Measurements from ENCODE around the gene OR5P2.
"Not testable (repeated sequence)": the region's sequence is repeated elsewhere in the genome, so short reads cannot be mapped to it uniquely, and the experiment has no call there.

OR5P2 gene

GRCh38 chr11:7796842-7797241 lies at the start of gene OR5P2:
Gene OR5P2 (minus strand): TSS chr11:7796942. CDS start chr11:7796942, 0 bp downstream.
- no peak for DNase-seq

GRCh38 chr11:7846003-7846402 lies 49.3 kb upstream of the OR5P2 start:
- no peak for DNase-seq

DNA sequence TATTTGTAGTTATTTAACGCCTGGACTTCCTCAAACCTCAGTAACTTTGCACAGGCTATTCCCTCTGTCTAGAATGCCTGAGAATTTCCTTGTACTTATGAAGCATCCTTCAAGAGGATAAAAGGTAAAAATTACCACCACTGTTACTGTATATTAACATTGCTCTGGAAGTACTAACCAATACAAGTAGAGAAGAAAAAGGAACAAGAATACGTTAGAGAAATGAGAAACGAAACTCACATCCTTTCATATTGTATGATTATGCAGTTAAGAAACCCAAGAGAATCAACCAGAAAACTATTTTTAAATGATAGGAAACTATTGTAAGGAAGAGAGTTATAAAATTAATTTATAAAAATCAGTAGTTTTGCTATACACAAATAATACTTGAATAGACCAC lies 48.2 kb upstream of the OR5P2 start:
- DNase-seq, result no peak

DNA sequence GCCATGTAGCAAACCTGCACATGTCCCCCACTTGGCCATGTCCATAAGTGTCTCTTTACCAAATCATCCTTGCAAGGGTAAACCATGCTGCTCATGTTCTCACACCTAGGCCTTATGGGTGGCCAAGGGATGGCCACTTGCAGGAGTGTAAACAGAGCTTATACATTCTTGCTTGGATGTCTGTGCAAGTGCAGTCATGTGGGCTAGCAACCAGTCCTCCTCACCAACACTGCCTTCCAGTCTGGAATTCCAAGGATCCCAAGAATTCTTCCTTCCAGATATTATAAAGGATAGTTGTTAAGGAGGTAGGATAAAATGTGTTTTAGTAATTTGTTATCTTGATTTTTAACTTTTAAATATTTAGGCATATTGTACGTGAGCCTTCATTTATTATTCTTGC lies 47.8 kb upstream of the OR5P2 start:
- DNase-seq, result no peak

DNA sequence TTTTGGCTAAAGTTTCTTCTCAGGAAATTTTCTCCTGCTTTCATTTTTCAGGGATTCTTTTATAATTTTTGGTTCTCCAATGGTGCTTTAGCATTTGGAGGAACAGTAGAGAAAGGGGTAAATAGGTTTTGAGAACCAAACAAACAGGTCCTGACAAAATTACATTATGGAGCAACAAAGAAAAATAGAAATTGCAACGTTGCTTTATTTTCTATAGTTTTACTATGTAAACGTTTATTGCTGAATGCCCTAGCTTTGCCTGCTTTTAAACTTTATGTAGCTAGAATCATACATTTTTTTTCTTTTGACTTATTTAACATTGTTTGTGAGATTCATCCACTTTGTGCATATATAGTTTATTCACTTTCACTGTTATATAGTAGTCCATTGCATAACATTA lies 43.8 kb upstream of the OR5P2 start:
- DNase-seq, result no peak

DNA sequence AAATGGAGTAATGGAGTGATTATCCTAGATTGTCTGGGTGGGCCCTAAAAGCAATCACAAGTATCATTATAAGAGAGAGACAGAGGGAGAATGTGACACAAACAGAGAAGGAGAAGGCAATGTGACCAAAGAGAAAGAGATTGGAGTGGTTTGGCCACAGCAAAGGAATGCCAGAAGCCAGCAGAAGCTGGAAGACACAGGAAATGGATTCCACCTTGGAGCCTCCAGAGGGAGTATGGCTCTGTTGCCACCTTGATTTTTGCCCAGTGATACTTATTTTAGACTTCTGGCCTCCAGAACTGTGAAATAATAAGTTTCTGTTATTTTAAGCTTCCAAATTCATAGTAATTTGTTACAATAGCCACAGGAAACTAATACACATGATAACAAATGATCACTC lies 36.8 kb upstream of the OR5P2 start:
- DNase-seq, result no peak

- no peak for DNase-seq
Measured at GRCh38 chr11:7830740-7831139, 34.0 kb upstream of the OR5P2 start, which contains the start of gene OR5P3. Gene OR5P3 (minus strand): TSS chr11:7830840.

- no peak for DNase-seq
Measured at GRCh38 chr11:7826324-7826723, 29.6 kb upstream of the OR5P2 start.

DNA sequence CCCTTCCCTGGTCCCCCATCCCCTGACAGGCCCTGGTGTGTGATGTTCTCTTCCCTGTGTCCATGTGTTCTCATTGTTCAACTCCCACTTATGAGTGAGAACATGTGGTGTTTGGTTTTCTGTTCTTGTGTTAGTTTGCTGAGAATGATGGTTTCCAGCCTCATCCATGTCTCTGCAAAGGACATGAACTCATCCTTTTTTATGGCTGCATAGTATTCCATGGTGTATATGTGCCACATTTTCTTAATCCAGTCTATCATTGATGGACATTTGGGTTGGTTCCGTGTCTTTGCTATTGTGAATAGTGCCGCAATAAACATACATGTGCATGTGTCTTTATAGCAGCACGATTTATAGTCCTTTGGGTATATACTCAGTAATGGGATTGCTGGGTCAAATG lies 23.7 kb upstream of the OR5P2 start:
- DNase-seq, result not testable (repeated sequence)

- not testable (repeated sequence) for DNase-seq
Measured at GRCh38 chr11:7814897-7815296, 18.2 kb upstream of the OR5P2 start.

GRCh38 chr11:7810301-7810700 lies 13.6 kb upstream of the OR5P2 start:
- not testable (repeated sequence) for DNase-seq

DNA sequence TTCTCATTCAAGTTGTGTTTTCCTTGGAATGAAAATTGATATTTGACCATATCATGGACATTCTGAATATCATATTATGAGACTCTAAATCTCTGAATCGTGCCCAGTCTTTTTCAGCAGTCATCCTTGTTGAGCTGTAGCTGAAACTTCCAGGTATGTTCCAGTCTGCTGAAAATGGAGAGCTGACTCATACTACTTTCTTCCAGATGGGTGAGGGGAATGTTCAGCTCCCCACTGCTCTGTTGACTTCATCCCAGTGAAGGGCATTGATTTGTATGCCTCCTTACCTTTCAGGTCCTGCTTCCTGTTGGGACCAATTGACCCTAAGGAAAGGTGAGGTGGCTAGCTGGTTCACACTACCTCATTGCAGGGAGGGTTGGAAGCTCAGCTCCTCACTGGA lies 3.5 kb downstream of the OR5P2 start:
- no peak for DNase-seq

DNA sequence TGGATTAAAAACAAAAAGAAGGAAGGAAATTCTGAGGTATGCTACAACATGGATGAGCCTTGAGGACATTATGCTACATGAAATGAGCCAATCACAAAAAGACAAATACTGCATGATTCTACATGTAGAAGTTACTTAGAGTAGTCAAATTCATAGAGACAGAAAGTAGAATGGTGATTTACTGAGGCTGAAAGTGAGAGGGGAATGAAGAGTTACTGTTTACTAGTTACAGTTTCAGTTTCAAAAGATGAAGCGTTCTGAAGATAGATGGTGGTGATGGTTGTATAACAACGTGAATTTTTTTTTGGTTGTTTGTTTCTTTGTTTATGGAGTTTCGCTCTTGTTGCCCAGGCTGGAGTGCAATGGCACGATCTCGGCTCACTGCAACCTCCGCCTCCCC lies 9.5 kb downstream of the OR5P2 start:
- DNase-seq, result no peak

GRCh38 chr11:7775689-7776088 lies 21.1 kb downstream of the OR5P2 start:
- DNase-seq, result no peak

- DNase-seq, result not testable (repeated sequence)
Measured at GRCh38 chr11:7764301-7764700, 32.4 kb downstream of the OR5P2 start.

GRCh38 chr11:7759010-7759409 lies 37.7 kb downstream of the OR5P2 start:
- no peak for DNase-seq

GRCh38 chr11:7749456-7749855 lies 47.3 kb downstream of the OR5P2 start:
- no peak for DNase-seq
